A549 (cell line): ENCODE data around the gene MSMP. TPM values are rescaled to one million over a fixed set of nuclear protein-coding genes. Genes with fewer than 3 reads are reported as not detected.

Source experiments
- ATAC-seq, 2 experiments: fragments of 200-7000 bp in 1 of 2; fragments of >200 bp in 1 of 2; cut with Nextera tagmentation in 1 of 2; cut with Tn5 transposase in 1 of 2; 3 replicates each; pipeline versions ENCODE4 v1.8.0 to v1.9.1; 2018 to 2020; ENCODE audit warnings: mild to moderate bottlenecking in 1 of 2, moderate library complexity in 1 of 2
- CTCF ChIA-PET: fragments of 300-600 bp; sonication (Branson Sonifier 250); formaldehyde crosslinking; extraction: SDS; loops from one replicate; lab custom pipeline; 2021; ENCODE audit warnings: antibody characterized with exemption, inconsistent platforms; lab: Yijun Ruan, JAX
- POLR2A ChIA-PET: fragments of 350-600 bp; formaldehyde crosslinking; extraction: SDS; loops from one replicate; lab custom pipeline; 2021; ENCODE audit warnings: antibody characterized with exemption, inconsistent platforms; lab: Yijun Ruan, JAX
- DNase-seq, 2 experiments: peaks; one replicate each; pipeline versions ENCODE4 v3.0.0 to v3.0.0-alpha.2; 2011 to 2016; ENCODE audit warnings: low read depth in 1 of 2, low spot score in 1 of 2
- FAIRE-seq: peaks from 2 replicates; lab custom pipeline; 2011; peaks lifted over from hg19 to GRCh38; lab: Jason Lieb, UNC
- H3K27ac ChIP-seq, 2 experiments: fragments of >200 bp; sonication (Bioruptor Twin); formaldehyde crosslinking; 3 replicates each; pipeline ENCODE4 v1.5.1; 2016 to 2017
- H3K4me1 ChIP-seq: fragments of >200 bp; sonication (Bioruptor Twin); formaldehyde crosslinking; 3 replicates; pipeline ENCODE4 v1.6.1; 2016
- H3K4me2 ChIP-seq: fragments of >200 bp; sonication (Bioruptor Twin); formaldehyde crosslinking; 3 replicates; pipeline ENCODE4 v1.6.1; 2016
- H3K4me3 ChIP-seq: fragments of >200 bp; sonication (Bioruptor Twin); formaldehyde crosslinking; 3 replicates; pipeline ENCODE4 v1.5.1; 2016
- H3K9me3 ChIP-seq: fragments of >200 bp; sonication (Bioruptor Twin); formaldehyde crosslinking; 3 replicates; pipeline ENCODE4 v1.6.1; 2016
- CBX2 ChIP-seq: fragments of 200-600 bp; sonication (generic); IDR thresholded peaks from 2 replicates; pipeline ENCODE4 v1.6.1; 2016; ENCODE audit warnings: low read depth, mild to moderate bottlenecking, borderline replicate concordance
- CBX8 ChIP-seq: fragments of 200-600 bp; sonication (generic); IDR thresholded peaks from 2 replicates; pipeline ENCODE4 v1.6.1; 2016
- EHF ChIP-seq: fragments of 250-450 bp; sonication (Bioruptor Pico); IDR thresholded peaks from 2 replicates; pipeline ENCODE4 v1.5.0; 2020; ENCODE audit warnings: mild to moderate bottlenecking
- EHMT2 ChIP-seq: fragments of 200-600 bp; sonication (generic); IDR thresholded peaks from 2 replicates; pipeline ENCODE4 v1.6.1; 2016; ENCODE audit warnings: antibody characterized with exemption, low read depth, mild to moderate bottlenecking, moderate library complexity
- ELK1 ChIP-seq: fragments of 150-350 bp; IDR thresholded peaks from 2 replicates; pipeline ENCODE4 v1.6.1; 2014; ENCODE audit warnings: low read depth, mild to moderate bottlenecking, low read length
- EP300 ChIP-seq, 2 experiments: fragments of >200 bp; sonication (Bioruptor Twin); formaldehyde crosslinking; IDR thresholded peaks; 2 replicates in 1 of 2; 3 replicates in 1 of 2; pipeline ENCODE4 v1.6.1; 2016 to 2017
- FOXS1 ChIP-seq: fragments of 250-450 bp; sonication (Bioruptor Pico); IDR thresholded peaks from 2 replicates; pipeline ENCODE4 v1.5.0; 2020; ENCODE audit warnings: mild to moderate bottlenecking, moderate library complexity
- HEYL ChIP-seq: fragments of 250-450 bp; sonication (Bioruptor Pico); IDR thresholded peaks from 2 replicates; pipeline ENCODE4 v1.8.0; 2021; ENCODE audit warnings: mild to moderate bottlenecking, moderate library complexity
- HOXA7 ChIP-seq: fragments of 250-450 bp; sonication (Bioruptor Pico); IDR thresholded peaks from 2 replicates; pipeline ENCODE4 v1.5.0; 2020; ENCODE audit warnings: mild to moderate bottlenecking, moderate library complexity
- HOXB13 ChIP-seq: fragments of 250-450 bp; sonication (Bioruptor Pico); IDR thresholded peaks from 2 replicates; pipeline ENCODE4 v1.5.0; 2020; ENCODE audit warnings: low read depth, mild to moderate bottlenecking, moderate library complexity
- KDM1A ChIP-seq: fragments of 200-600 bp; sonication (generic); IDR thresholded peaks from 2 replicates; pipeline ENCODE4 v1.6.1; 2016; ENCODE audit warnings: low read depth, mild to moderate bottlenecking
- MAX ChIP-seq: IDR thresholded peaks from 2 replicates; pipeline ENCODE4 v1.6.1; 2012
- MAZ ChIP-seq: fragments of 150-350 bp; IDR thresholded peaks from 2 replicates; pipeline ENCODE4 v1.6.1; 2014; ENCODE audit warnings: antibody characterized with exemption, low read depth, low read length, borderline replicate concordance
- NFE2L2 ChIP-seq: fragments of 150-350 bp; conservative IDR thresholded peaks from 2 replicates; pipeline ENCODE4 v1.6.1; 2014; ENCODE audit warnings: low read length
- PHF8 ChIP-seq: fragments of 200-600 bp; sonication (generic); IDR thresholded peaks from 2 replicates; pipeline ENCODE4 v1.6.1; 2016; ENCODE audit warnings: low read depth, mild to moderate bottlenecking, antibody characterized with exemption, moderate library complexity, borderline replicate concordance
- RAD21 ChIP-seq, 2 experiments: fragments of >200 bp in 1 of 2; sonication (Bioruptor Twin) in 1 of 2; formaldehyde crosslinking in 1 of 2; IDR thresholded peaks in 1 of 2; conservative IDR thresholded peaks in 1 of 2; 2 replicates in 1 of 2; 3 replicates in 1 of 2; pipeline ENCODE4 v1.6.1; 2012 to 2018; ENCODE audit warnings: inconsistent platforms in 1 of 2
- RCOR1 ChIP-seq: fragments of 150-350 bp; IDR thresholded peaks from 2 replicates; pipeline ENCODE4 v1.6.1; 2014; ENCODE audit warnings: antibody characterized with exemption, low read length, low read depth
- RNF2 ChIP-seq: fragments of 200-600 bp; sonication (generic); IDR thresholded peaks from 2 replicates; pipeline ENCODE4 v1.6.1; 2016; ENCODE audit warnings: low read depth, mild to moderate bottlenecking, antibody characterized with exemption, moderate library complexity, borderline replicate concordance
- SMC3 ChIP-seq: fragments of >200 bp; sonication (Bioruptor Twin); formaldehyde crosslinking; IDR thresholded peaks from 3 replicates; pipeline ENCODE4 v1.6.1; 2018; ENCODE audit warnings: inconsistent platforms
- TP53 ChIP-seq: fragments of 250-450 bp; sonication (Bioruptor Pico); IDR thresholded peaks from 2 replicates; pipeline ENCODE4 v1.5.0; 2021; ENCODE audit warnings: mild to moderate bottlenecking, moderate library complexity
- ZFP36 ChIP-seq: fragments of 450-650 bp; IDR thresholded peaks from 2 replicates; pipeline ENCODE4 v1.6.1; 2014; ENCODE audit warnings: borderline replicate concordance; ENCODE audit not compliant: partially characterized antibody
- ZNF302 ChIP-seq: fragments of 250-450 bp; sonication (Bioruptor Pico); IDR thresholded peaks from 2 replicates; pipeline ENCODE4 v1.9.0; 2021; ENCODE audit warnings: inconsistent platforms, mild to moderate bottlenecking, moderate library complexity
- ZSCAN20 ChIP-seq: fragments of 250-450 bp; sonication (Bioruptor Pico); IDR thresholded peaks from 2 replicates; pipeline ENCODE4 v1.8.0; 2022; ENCODE audit warnings: mild to moderate bottlenecking, moderate library complexity
- WGBS: methylation state at CpG from one replicate; pipeline ENCODE4 v1.1.6; 2017; ENCODE audit errors: missing lambda C conversion rate; 5-methylcytosine and 5-hydroxymethylcytosine counted together
- polyA plus RNA-seq, 4 experiments: library from polyadenylated mRNA; depleted of rRNA in 3 of 4; stranded (reverse); fragments of >200 nt; fragmentation: RNase III in 1 of 4; extraction: RNeasy Plus Mini Kit Qiagen cat#74134 plus additional on column Dnase treatment in 1 of 4; gene quantifications; 2 replicates in 3 of 4; 3 replicates in 1 of 4; pipeline ENCODE4 v1.2.3, GENCODE V29; 2011 to 2017
- TF ChIP-seq, protein P1 (sequence below): IDR thresholded peaks from 2 replicates; pipeline ENCODE4 v1.6.1; 2012; ENCODE audit warnings: low read depth, borderline replicate concordance
- TF ChIP-seq, protein P2 (sequence below): fragments of 250-450 bp; sonication (Bioruptor Pico); IDR thresholded peaks from 2 replicates; pipeline ENCODE4 v1.5.0; 2021; ENCODE audit warnings: mild to moderate bottlenecking, moderate library complexity, borderline replicate concordance
- TF ChIP-seq, protein P3 (sequence below): IDR thresholded peaks from 2 replicates; pipeline ENCODE4 v1.6.1; 2012
- TF ChIP-seq, protein P4 (sequence below): fragments of 250-450 bp; sonication (Bioruptor Pico); IDR thresholded peaks from 2 replicates; pipeline ENCODE4 v1.5.0; 2020; ENCODE audit warnings: low read depth, mild to moderate bottlenecking, moderate library complexity

The MSMP gene
- polyA plus RNA-seq, 2 of the 4 experiments (the other 2 are of a cell fraction), result not detected

- no peaks in the 10 kb centered on the region for H3K9me3 ChIP-seq
- ChIA-PET POLR2A (interaction anchor here (0.9 to 1.8 kb wide), 3 partner anchors 14 to 76 kb away, joined by 3 to 8 read pairs (median 5); partner anchors contain the start of genes CCDC107, GBA2, RGP1 and RMRP), CTCF (interaction anchor here (0.7 to 19.8 kb wide), 10 partner anchors 12 to 741 kb away, joined by 3 to 243 read pairs (median 8); partner anchors contain the start of genes ARHGEF39, CCDC107, GBA2 and MSMP)
- no peak overlapping the region; the same call in 2 of the 3 replicates for H3K4me3 ChIP-seq
- DNase-seq (no peak), FAIRE-seq (no peak), ATAC-seq (no peak)
- H3K4me2 ChIP-seq, result peak overlapping the region; percentile 76
- peaks cover 34% of the 10 kb centered on the region for H3K4me1 ChIP-seq
- 96% methylated on average over 3 of the region's 3 CpGs for WGBS
- peak overlapping the region in 1 of 2 experiments; percentile 95; a peak in 3 of 6 replicates for H3K27ac ChIP-seq
- TF ChIP-seq HOXA7 (CRISPR knock-in tag) (no peak), ZSCAN20 (CRISPR knock-in tag) (no peak), HOXB13 (no peak), EHMT2 (no peak), RNF2 (no peak)
Measured at GRCh38 chr9:35734096-35734495, 20.0 kb downstream of the MSMP start.

- ChIA-PET POLR2A (interaction anchor here (0.7 to 3.6 kb wide), 19 partner anchors 9 to 653 kb away, joined by 3 to 41 read pairs (median 5); partner anchors contain the start of genes ARHGEF39, CA9, CCDC107 and FANCG), CTCF (interaction anchor here (0.6 to 31.4 kb wide), 14 partner anchors 11 to 680 kb away, joined by 3 to 758 read pairs (median 14); partner anchors contain the start of genes ARHGEF39, CCDC107, GBA2 and MSMP)
- Histone ChIP-seq H3K27ac (peak overlapping the region; percentile 95 to 96), H3K4me1 (peaks cover 45% of the 10 kb centered on the region), H3K4me2 (peak overlapping the region; percentile 76), H3K9me3 (no peaks in the 10 kb centered on the region), H3K4me3 (peak overlapping the region; percentile 87)
- ATAC-seq (peak; percentile 20 to 32), FAIRE-seq (no peak), DNase-seq (peak; percentile 78 to 79)
- WGBS, result 5% methylated on average over 13 of the region's 14 CpGs
- TF ChIP-seq, protein P1, sequence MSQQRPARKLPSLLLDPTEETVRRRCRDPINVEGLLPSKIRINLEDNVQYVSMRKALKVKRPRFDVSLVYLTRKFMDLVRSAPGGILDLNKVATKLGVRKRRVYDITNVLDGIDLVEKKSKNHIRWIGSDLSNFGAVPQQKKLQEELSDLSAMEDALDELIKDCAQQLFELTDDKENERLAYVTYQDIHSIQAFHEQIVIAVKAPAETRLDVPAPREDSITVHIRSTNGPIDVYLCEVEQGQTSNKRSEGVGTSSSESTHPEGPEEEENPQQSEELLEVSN, result no peak
- TF ChIP-seq MAX, result no peak
- TF ChIP-seq HOXA7 (CRISPR knock-in tag), result no peak
- no peak for TF ChIP-seq FOXS1 (CRISPR knock-in tag)
- TF ChIP-seq RCOR1, result no peak
- TF ChIP-seq, protein P2, sequence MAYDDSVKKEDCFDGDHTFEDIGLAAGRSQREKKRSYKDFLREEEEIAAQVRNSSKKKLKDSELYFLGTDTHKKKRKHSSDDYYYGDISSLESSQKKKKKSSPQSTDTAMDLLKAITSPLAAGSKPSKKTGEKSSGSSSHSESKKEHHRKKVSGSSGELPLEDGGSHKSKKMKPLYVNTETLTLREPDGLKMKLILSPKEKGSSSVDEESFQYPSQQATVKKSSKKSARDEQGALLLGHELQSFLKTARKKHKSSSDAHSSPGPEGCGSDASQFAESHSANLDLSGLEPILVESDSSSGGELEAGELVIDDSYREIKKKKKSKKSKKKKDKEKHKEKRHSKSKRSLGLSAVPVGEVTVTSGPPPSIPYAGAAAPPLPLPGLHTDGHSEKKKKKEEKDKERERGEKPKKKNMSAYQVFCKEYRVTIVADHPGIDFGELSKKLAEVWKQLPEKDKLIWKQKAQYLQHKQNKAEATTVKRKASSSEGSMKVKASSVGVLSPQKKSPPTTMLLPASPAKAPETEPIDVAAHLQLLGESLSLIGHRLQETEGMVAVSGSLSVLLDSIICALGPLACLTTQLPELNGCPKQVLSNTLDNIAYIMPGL (CRISPR knock-in tag), result no peak
- TF ChIP-seq RAD21 (conservative IDR thresholded peaks at IDR 0.05 in 1 of 2, IDR thresholded peaks at IDR 0.05 in 1 of 2), result peak in 1 of 2 experiments; percentile 21; a peak in 1 of 5 replicates
- TF ChIP-seq RNF2, result no peak
- TF ChIP-seq ZFP36, result no peak
- TF ChIP-seq MAZ, result peak; percentile 68; the same call in 1 of the 2 replicates
- TF ChIP-seq, protein P3, sequence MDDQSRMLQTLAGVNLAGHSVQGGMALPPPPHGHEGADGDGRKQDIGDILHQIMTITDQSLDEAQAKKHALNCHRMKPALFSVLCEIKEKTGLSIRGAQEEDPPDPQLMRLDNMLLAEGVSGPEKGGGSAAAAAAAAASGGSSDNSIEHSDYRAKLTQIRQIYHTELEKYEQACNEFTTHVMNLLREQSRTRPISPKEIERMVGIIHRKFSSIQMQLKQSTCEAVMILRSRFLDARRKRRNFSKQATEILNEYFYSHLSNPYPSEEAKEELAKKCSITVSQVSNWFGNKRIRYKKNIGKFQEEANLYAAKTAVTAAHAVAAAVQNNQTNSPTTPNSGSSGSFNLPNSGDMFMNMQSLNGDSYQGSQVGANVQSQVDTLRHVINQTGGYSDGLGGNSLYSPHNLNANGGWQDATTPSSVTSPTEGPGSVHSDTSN, result no peak
- TF ChIP-seq CBX2, result no peak
- TF ChIP-seq EHF, result no peak
- TF ChIP-seq CBX8, result no peak
- no peak for TF ChIP-seq KDM1A
- no peak for TF ChIP-seq PHF8
- TF ChIP-seq EP300 (IDR thresholded peaks at IDR 0.05), result no peak
- no peak for TF ChIP-seq NFE2L2
- no peak; the same call in 2 of the 3 replicates for TF ChIP-seq SMC3
- TF ChIP-seq ELK1, result no peak
- TF ChIP-seq TP53 (CRISPR knock-in tag), result no peak
- TF ChIP-seq HEYL (CRISPR knock-in tag), result no peak
- TF ChIP-seq, protein P4, sequence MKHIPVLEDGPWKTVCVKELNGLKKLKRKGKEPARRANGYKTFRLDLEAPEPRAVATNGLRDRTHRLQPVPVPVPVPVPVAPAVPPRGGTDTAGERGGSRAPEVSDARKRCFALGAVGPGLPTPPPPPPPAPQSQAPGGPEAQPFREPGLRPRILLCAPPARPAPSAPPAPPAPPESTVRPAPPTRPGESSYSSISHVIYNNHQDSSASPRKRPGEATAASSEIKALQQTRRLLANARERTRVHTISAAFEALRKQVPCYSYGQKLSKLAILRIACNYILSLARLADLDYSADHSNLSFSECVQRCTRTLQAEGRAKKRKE (CRISPR knock-in tag), result no peak
- TF ChIP-seq ZNF302 (CRISPR knock-in tag), result no peak
Measured at GRCh38 chr9:35732800-35733541, 21.1 kb downstream of the MSMP start.
